Liver (tissue), 9 donors: ENCODE data around the gene OLR1. TPM values are rescaled to one million over a fixed set of nuclear protein-coding genes. Genes with fewer than 3 reads are reported as not detected.
"Not testable (repeated sequence)": the region's sequence is repeated elsewhere in the genome, so short reads cannot be mapped to it uniquely, and the experiment has no call there.

Source experiments
- DNase-seq: peaks from one replicate; pipeline ENCODE4 v3.0.0-alpha.2; 2017; ENCODE audit warnings: low spot score
- H3K27ac ChIP-seq, 2 donors: one replicate each; pipeline ENCODE4 v1.7.0; 2013; ENCODE audit warnings: inconsistent platforms in 2 of 2, low read length in 2 of 2, control low read depth in 1 of 2, low read depth in 1 of 2, mild to moderate bottlenecking in 1 of 2
- H3K27me3 ChIP-seq, 4 donors: one replicate each; pipeline versions ENCODE4 v1.6.1 to v1.7.0; 2013; ENCODE audit warnings: low read length in 3 of 4, inconsistent platforms in 1 of 4, mild to moderate bottlenecking in 1 of 4, moderate library complexity in 1 of 4; ENCODE audit not compliant: control insufficient read depth in 4 of 4, insufficient read depth in 4 of 4
- H3K36me3 ChIP-seq, 4 donors: one replicate each; pipeline versions ENCODE4 v1.6.1 to v1.7.0; 2013; ENCODE audit warnings: low read length in 3 of 4, mild to moderate bottlenecking in 3 of 4, low read depth in 1 of 4, moderate library complexity in 1 of 4; ENCODE audit not compliant: control insufficient read depth in 4 of 4, insufficient read depth in 3 of 4
- H3K4me1 ChIP-seq, 4 donors: one replicate each; pipeline versions ENCODE4 v1.6.1 to v1.7.0; 2013; ENCODE audit warnings: low read length in 3 of 4, mild to moderate bottlenecking in 3 of 4, moderate library complexity in 1 of 4; ENCODE audit not compliant: control insufficient read depth in 4 of 4, insufficient read depth in 4 of 4
- H3K4me3 ChIP-seq, 3 donors: one replicate each; pipeline versions ENCODE4 v1.6.1 to v1.7.0; 2013; ENCODE audit warnings: low read length in 3 of 3, control low read depth in 1 of 3, low read depth in 1 of 3, mild to moderate bottlenecking in 1 of 3
- H3K9ac ChIP-seq, 2 donors: one replicate each; pipeline ENCODE4 v1.7.0; 2013; ENCODE audit warnings: low read length in 2 of 2, mild to moderate bottlenecking in 2 of 2, moderate library complexity in 2 of 2, control low read depth in 1 of 2, low read depth in 1 of 2
- H3K9me3 ChIP-seq, 4 donors: one replicate each; pipeline versions ENCODE4 v1.6.1 to v1.7.0; 2013; ENCODE audit warnings: low read length in 3 of 4; ENCODE audit not compliant: control insufficient read depth in 4 of 4
- ATF3 ChIP-seq: IDR thresholded peaks from 2 replicates; pipeline ENCODE4 v1.6.1; 2016; ENCODE audit warnings: antibody characterized with exemption
- CTCF ChIP-seq: fragments of 150-350 bp; IDR thresholded peaks from 2 replicates; pipeline ENCODE4 v1.5.1; 2017; ENCODE audit warnings: improper control_type of control experiment, low read depth, low read length; ENCODE audit not compliant: missing input control
- EGR1 ChIP-seq, 2 donors: IDR thresholded peaks; 2 replicates each; pipeline ENCODE4 v1.6.1; 2016 to 2018; ENCODE audit warnings: antibody characterized with exemption in 2 of 2, low read depth in 2 of 2
- FOXA1 ChIP-seq: IDR thresholded peaks from 2 replicates; pipeline ENCODE4 v1.6.1; 2016; ENCODE audit warnings: antibody characterized with exemption
- FOXA2 ChIP-seq: IDR thresholded peaks from 2 replicates; pipeline ENCODE4 v1.6.1; 2016; ENCODE audit warnings: antibody characterized with exemption
- GABPA ChIP-seq, 2 donors: IDR thresholded peaks in 1 of 2; conservative IDR thresholded peaks in 1 of 2; 2 replicates each; pipeline ENCODE4 v1.6.1; 2016; ENCODE audit warnings: antibody characterized with exemption in 2 of 2, mild to moderate bottlenecking in 1 of 2, moderate library complexity in 1 of 2
- HNF4A ChIP-seq, 2 donors: conservative IDR thresholded peaks; 2 replicates each; pipeline ENCODE4 v1.6.1; 2016; ENCODE audit warnings: antibody characterized with exemption in 2 of 2, mild to moderate bottlenecking in 2 of 2
- HNF4G ChIP-seq: IDR thresholded peaks from 2 replicates; pipeline ENCODE4 v1.6.1; 2016; ENCODE audit warnings: antibody characterized with exemption
- JUND ChIP-seq, 2 donors: IDR thresholded peaks; 2 replicates each; pipeline ENCODE4 v1.6.1; 2016; ENCODE audit warnings: antibody characterized with exemption in 2 of 2
- MAX ChIP-seq: IDR thresholded peaks from 2 replicates; pipeline ENCODE4 v1.6.1; 2016; ENCODE audit warnings: antibody characterized with exemption
- NR2F2 ChIP-seq: IDR thresholded peaks from 2 replicates; pipeline ENCODE4 v1.6.1; 2016; ENCODE audit warnings: antibody characterized with exemption
- RAD21 ChIP-seq, 2 donors: IDR thresholded peaks; 2 replicates each; pipeline ENCODE4 v1.6.1; 2016; ENCODE audit warnings: antibody characterized with exemption in 2 of 2, mild to moderate bottlenecking in 2 of 2
- REST ChIP-seq: IDR thresholded peaks from 2 replicates; pipeline ENCODE4 v1.6.1; 2016; ENCODE audit warnings: antibody characterized with exemption, mild to moderate bottlenecking
- RXRA ChIP-seq, 2 donors: IDR thresholded peaks; 2 replicates each; pipeline ENCODE4 v1.6.1; 2017 to 2018; ENCODE audit warnings: antibody characterized with exemption in 2 of 2, mild to moderate bottlenecking in 1 of 2
- SP1 ChIP-seq: IDR thresholded peaks from 2 replicates; pipeline ENCODE4 v1.6.1; 2018; ENCODE audit warnings: antibody characterized with exemption, mild to moderate bottlenecking
- TAF1 ChIP-seq: conservative IDR thresholded peaks from 2 replicates; pipeline ENCODE4 v1.6.1; 2016; ENCODE audit warnings: antibody characterized with exemption, mild to moderate bottlenecking
- YY1 ChIP-seq: IDR thresholded peaks from 2 replicates; pipeline ENCODE4 v1.6.1; 2016; ENCODE audit warnings: antibody characterized with exemption, mild to moderate bottlenecking
- WGBS: extraction: QIAGEN DNeasy Blood & Tissue Kit; methylation state at CpG from one replicate; pipeline ENCODE4 v1.1.7; 2013; 5-methylcytosine and 5-hydroxymethylcytosine counted together
- polyA plus RNA-seq, 2 donors: library from polyadenylated mRNA; stranded (reverse) in 1 of 2; unstranded in 1 of 2; fragments of 200-250 nt in 1 of 2; fragments of >200 nt in 1 of 2; fragmentation: Nextera tagmentation in 1 of 2; extraction: Ambion mirVana in 1 of 2; gene quantifications; one replicate each; pipeline versions ENCODE4 v1.2.1 to v1.2.3, GENCODE V29; 2013 to 2015
- total RNA-seq, 2 donors: library from RNA; depleted of rRNA; stranded (reverse); fragments of >200 nt; gene quantifications; one replicate each; pipeline ENCODE4 v1.2.3, GENCODE V29; 2014
- donor health status: healthy.
- donor health status: healthy.
- donor health status: healthy.
- donor health status: healthy.
- donor health status: healthy.

OLR1 gene
- total and polyA plus RNA-seq, 4 donors = 0.13 to 0.37 TPM; not detected in 2

- Histone ChIP-seq H3K4me3 (no peak overlapping the region), H3K36me3 (peaks cover 14 to 44% (median 37%) of the 10 kb centered on the region in 4 donors), H3K27ac (peak overlapping the region in 1 of 2 donors; percentile 3), H3K9ac (no peak overlapping the region), H3K9me3 (no peaks in the 10 kb centered on the region), H3K4me1 (peaks cover 0 to 26% (median 9%) of the 10 kb centered on the region in 4 donors), H3K27me3 (no peaks in the 10 kb centered on the region)
- WGBS = 94% methylated on average over 6 of the region's 6 CpGs
- DNase-seq = no peak
- TF ChIP-seq TAF1 = no peak
- no peak for TF ChIP-seq RAD21 (IDR thresholded peaks at IDR 0.05)
- no peak for TF ChIP-seq EGR1 (IDR thresholded peaks at IDR 0.05; ENCODE audit: low read depth in 2 of 2)
These were observed 46.1 kb upstream of the OLR1 start for GRCh38 chr12:10218021-10218420.

GRCh38 chr12:10215946-10216345, 44.0 kb upstream of the OLR1 start:
- not testable (repeated sequence) for H3K4me3 ChIP-seq, DNase-seq, H3K9me3 ChIP-seq, H3K27me3 ChIP-seq, H3K9ac ChIP-seq, H3K27ac ChIP-seq
- 90% methylated on average over 13 of the region's 13 CpGs for WGBS
- peaks cover 0 to 25% (median 9%) of the 10 kb centered on the region in 4 donors for H3K4me1 ChIP-seq
- H3K36me3 ChIP-seq = peaks cover 5 to 23% (median 17%) of the 10 kb centered on the region in 4 donors

GRCh38 chr12:10215436-10215835, 43.5 kb upstream of the OLR1 start:
- no peaks in the 10 kb centered on the region for H3K9me3 ChIP-seq
- H3K36me3 ChIP-seq = peaks cover 5 to 18% (median 12%) of the 10 kb centered on the region in 4 donors
- H3K9ac ChIP-seq = peak overlapping the region; percentile 7 to 99
- DNase-seq = no peak
- H3K27ac ChIP-seq = peak overlapping the region; percentile 100
- WGBS = 50% methylated on average over 2 of the region's 2 CpGs
- H3K27me3 ChIP-seq = no peaks in the 10 kb centered on the region
- no peak for TF ChIP-seq SP1
- TF ChIP-seq ATF3 = no peak
- TF ChIP-seq HNF4G = no peak
- TF ChIP-seq RAD21 (IDR thresholded peaks at IDR 0.05) = no peak
- no peak for TF ChIP-seq REST
- TF ChIP-seq NR2F2 = no peak
- TF ChIP-seq RXRA (IDR thresholded peaks at IDR 0.05) = no peak
- TF ChIP-seq EGR1 (IDR thresholded peaks at IDR 0.05; ENCODE audit: low read depth in 2 of 2) = no peak
- no peak for TF ChIP-seq MAX
- TF ChIP-seq CTCF = no peak
- TF ChIP-seq HNF4A (conservative IDR thresholded peaks at IDR 0.05) = no peak
- TF ChIP-seq FOXA1 = no peak
- no peak for TF ChIP-seq TAF1
- no peak for TF ChIP-seq FOXA2
- TF ChIP-seq YY1 = no peak
- TF ChIP-seq JUND (IDR thresholded peaks at IDR 0.05) = no peak
- TF ChIP-seq GABPA (IDR thresholded peaks at IDR 0.05 in 1 of 2, conservative IDR thresholded peaks at IDR 0.05 in 1 of 2) = no peak
- H3K4me1 ChIP-seq = peaks cover 0 to 20% (median 7%) of the 10 kb centered on the region in 4 donors
- peak overlapping the region; percentile 74 to 93 (median 89) for H3K4me3 ChIP-seq
